Measurements from ENCODE around the gene MICALL2. TPM values are rescaled to one million over a fixed set of nuclear protein-coding genes. Genes with fewer than 3 reads are reported as not detected.

Gene MICALL2
- total RNA-seq, 1 donor from 2014 or later = 76.5 TPM

DNA sequence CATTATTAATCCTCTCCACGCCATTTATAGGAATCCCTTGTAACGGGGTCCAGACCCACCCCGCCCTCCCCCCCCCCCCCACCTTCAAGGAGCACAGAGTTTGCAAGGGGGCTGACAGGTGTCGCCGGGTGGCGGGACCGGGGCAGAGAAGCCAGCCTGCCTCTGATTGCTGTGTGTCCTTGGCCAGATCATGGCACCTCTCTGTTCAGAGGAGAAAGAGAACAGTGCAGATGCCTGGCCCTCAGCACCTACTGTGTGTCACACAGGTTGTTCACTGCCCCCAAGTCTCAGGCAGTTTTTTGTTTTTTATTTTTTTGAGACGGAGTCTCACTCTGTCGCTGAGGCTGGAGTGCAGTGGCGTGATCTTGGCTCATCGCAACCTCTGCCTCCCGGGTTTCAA lies 5.4 kb upstream of the MICALL2 start:
- no peak for DNase-seq (ENCODE audit: low spot score in 2 of 2)
- no peak overlapping the region for H3K4me3 ChIP-seq
- TF ChIP-seq, protein P1, sequence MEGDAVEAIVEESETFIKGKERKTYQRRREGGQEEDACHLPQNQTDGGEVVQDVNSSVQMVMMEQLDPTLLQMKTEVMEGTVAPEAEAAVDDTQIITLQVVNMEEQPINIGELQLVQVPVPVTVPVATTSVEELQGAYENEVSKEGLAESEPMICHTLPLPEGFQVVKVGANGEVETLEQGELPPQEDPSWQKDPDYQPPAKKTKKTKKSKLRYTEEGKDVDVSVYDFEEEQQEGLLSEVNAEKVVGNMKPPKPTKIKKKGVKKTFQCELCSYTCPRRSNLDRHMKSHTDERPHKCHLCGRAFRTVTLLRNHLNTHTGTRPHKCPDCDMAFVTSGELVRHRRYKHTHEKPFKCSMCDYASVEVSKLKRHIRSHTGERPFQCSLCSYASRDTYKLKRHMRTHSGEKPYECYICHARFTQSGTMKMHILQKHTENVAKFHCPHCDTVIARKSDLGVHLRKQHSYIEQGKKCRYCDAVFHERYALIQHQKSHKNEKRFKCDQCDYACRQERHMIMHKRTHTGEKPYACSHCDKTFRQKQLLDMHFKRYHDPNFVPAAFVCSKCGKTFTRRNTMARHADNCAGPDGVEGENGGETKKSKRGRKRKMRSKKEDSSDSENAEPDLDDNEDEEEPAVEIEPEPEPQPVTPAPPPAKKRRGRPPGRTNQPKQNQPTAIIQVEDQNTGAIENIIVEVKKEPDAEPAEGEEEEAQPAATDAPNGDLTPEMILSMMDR (IDR thresholded peaks at IDR 0.05) = no peak
- H3K27ac ChIP-seq = no peak overlapping the region
- H3K9me3 ChIP-seq = no peaks in the 10 kb centered on the region
- H3K36me3 ChIP-seq = peaks cover 0 to 11% of the 10 kb centered on the region in 2 donors
- intact Hi-C loops (cut with DNase I) = loop anchor here (10.0 kb wide), 1 partner anchor 590 kb away; the partner anchor contains the start of gene GET4
- no peaks in the 10 kb centered on the region for H3K27me3 ChIP-seq
- H3K4me1 ChIP-seq = peaks cover 12 to 45% of the 10 kb centered on the region in 2 donors

DNA sequence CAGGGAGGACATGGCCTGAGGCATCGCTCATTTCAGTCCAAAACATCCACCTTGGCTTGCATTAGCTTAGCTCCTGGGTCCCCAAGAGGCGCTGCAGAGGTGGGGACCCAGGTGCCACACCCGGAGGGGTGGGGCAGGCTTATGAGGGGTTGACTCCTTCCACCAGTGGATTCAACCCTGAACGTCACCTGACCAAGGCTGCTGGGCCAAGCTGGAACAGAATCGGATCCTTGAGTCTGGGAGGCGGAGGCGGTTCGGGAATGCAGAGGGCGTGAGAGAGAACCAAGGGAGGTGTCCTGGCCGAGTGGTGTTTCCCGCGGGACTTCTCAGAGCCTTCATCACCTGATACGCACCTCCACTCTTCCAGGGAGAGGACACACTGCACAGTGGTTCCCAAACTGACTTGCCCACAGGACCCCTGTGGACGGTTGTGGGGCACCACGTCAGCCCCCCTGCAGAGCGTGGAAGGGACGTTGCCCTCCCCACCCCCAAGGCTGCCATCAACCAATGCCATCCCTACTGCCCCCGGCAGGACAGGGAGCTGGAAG lies 4.5 kb upstream of the MICALL2 start:
- Histone ChIP-seq H3K36me3 (peaks cover 0 to 2% of the 10 kb centered on the region in 2 donors), H3K27ac (no peak overlapping the region), H3K9me3 (no peaks in the 10 kb centered on the region), H3K27me3 (no peaks in the 10 kb centered on the region), H3K4me1 (peaks cover 12 to 45% of the 10 kb centered on the region in 2 donors), H3K4me3 (no peak overlapping the region)
- no peak for DNase-seq (ENCODE audit: low spot score in 2 of 2)
- intact Hi-C loops (cut with DNase I) = loop anchor here (2.0 to 10.0 kb wide), 2 partner anchors 73 to 589 kb away; partner anchors contain the start of gene GET4
- TF ChIP-seq, protein P1 (IDR thresholded peaks at IDR 0.05) = no peak

DNA sequence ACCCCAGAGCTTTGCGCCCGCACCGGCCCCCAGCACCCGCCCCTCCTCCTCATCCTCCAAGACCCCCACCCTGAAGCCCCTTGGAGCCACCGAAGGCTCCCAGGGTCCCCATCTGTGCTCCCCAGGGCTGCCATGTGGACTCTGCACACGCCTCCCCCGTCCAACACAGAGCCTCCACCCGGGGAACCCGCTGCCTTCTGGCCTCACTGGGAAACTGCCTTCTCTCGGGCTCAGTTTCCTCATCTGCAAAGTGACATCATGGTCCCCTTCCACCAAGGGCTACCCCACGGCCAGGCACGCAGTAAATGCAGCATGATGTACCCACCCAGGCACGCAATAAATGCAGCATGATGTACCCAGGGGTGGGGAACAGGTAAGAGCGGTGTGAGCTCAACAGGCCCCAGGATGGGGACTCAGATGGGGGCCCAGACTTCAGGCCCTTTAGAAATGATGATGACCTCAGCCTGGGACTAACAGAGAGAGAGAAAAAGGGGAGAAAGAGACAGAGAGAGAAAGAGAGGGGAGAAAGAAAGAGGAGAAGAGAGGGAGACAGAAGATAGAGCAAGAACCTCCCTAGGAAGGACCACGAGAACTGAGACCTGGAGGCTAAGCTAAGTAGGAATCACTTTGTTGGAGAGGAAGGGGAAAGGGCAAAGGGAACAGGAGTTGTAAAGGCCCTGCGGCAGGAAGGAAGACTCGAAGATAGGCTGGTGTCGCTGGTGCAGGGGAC lies 2.5 kb upstream of the MICALL2 start:
- DNase-seq (ENCODE audit: low spot score in 2 of 2) = no peak
- H3K36me3 ChIP-seq = no peaks in the 10 kb centered on the region
- no peaks in the 10 kb centered on the region for H3K27me3 ChIP-seq
- peak overlapping the region; percentile 85 to 87 for H3K27ac ChIP-seq
- TF ChIP-seq, protein P1 (IDR thresholded peaks at IDR 0.05) = no peak
- H3K9me3 ChIP-seq = no peaks in the 10 kb centered on the region
- H3K4me1 ChIP-seq = peaks cover 20 to 54% of the 10 kb centered on the region in 2 donors
- H3K4me3 ChIP-seq = peak overlapping the region in 1 of 2 donors; percentile 63
- intact Hi-C loops (cut with DNase I) = loop anchor here (2.0 to 10.0 kb wide), 3 partner anchors 69 to 587 kb away; partner anchors contain the start of genes GET4 and MAFK

DNA sequence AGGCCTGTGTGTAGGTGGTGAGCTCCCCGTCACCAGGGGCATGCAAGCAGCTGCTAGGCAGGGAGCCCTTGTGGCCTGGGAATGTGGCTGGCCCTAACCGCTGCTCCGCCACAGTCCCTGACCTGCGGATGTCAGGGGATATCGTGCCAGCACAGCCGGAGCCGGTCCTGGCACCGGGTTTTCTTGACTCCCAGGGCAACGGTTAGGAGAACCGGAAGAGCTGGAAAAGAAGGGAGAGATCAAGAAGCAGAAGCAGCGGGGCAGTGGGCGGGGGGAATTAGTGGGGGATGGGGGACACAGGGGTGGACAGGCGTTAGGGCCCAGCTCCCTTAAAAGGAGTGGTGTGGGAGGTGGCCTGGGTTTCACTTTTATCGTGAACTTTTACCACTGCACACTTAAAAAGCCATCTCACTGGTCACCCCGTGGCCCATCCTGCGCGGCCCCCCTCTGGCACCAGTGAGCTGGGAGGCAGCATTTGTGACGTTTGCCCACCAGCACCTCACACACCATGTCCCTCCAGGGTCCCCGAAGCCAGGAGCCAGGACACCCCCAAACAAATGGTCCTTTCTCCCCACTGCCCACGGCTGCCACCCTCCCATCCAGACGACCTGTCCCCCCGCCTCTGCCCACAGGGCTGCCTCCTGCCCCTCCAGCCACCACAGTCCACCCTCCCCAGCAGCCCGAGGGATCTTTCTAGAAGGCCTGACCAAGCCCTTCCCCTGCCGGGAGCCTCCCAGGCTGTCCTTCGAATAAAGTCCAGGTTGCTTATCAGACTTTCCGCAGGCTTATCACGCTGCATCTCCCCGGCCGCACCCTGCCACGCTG lies 1.8 kb upstream of the MICALL2 start:
- Histone ChIP-seq H3K36me3 (no peaks in the 10 kb centered on the region), H3K4me1 (peaks cover 16 to 46% of the 10 kb centered on the region in 2 donors), H3K4me3 (peak overlapping the region; percentile 63 to 66), H3K27me3 (no peaks in the 10 kb centered on the region), H3K27ac (peak overlapping the region; percentile 85 to 87), H3K9me3 (no peaks in the 10 kb centered on the region)
- intact Hi-C loops (cut with DNase I) = loop anchor here (2.0 to 10.0 kb wide), 2 partner anchors 70 to 586 kb away; partner anchors contain the start of genes GET4 and MAFK
- peak; percentile 35 to 86 for DNase-seq (ENCODE audit: low spot score in 2 of 2)
- TF ChIP-seq, protein P1 (IDR thresholded peaks at IDR 0.05) = no peak
